Measurements from ENCODE around the gene ANK2.

ANK2 gene

DNA sequence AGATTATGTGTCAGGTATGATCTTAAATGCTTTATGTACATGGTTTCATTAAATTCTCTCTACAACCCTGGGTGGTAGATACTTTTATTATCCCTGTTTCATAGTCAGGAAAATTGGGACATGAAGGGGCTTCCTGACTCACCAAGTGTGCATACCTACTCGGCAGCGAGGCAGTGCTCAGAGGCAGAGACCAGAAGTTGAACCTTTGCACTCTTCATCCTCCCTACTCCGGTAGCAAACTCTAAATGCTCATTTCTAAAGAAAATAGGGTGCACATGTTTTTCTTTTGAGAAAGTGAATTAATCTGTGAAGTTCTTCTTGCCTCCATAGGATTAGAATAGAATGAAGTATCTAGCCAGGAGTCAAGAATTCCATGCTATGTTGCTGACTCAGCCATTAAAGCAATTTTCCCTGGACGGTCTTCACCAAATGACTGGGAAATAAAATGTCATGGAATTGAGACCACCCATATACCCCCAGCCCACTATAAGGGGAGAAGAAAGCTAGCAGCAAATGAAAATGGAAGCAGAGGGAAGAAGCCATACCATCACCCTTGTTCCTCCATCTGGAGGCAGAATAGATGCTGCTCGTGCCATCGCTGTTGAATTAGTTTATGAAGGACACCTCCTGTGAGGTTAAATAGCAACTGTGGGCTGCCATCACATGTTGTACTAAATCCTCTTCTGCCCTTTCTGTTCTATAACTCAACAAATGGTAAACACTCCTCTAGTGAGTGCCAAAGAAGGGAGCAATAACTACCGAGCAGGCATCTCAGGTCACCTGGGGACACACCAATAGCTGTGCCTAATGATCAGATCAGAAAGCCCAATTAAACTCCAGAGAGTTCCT is 356.6 kb downstream of the ANK2 start:
- no peak for DNase-seq

- no peak for DNase-seq
Observed at GRCh38 chr4:113406723-113407016, 357.2 kb downstream of the ANK2 start.

DNA sequence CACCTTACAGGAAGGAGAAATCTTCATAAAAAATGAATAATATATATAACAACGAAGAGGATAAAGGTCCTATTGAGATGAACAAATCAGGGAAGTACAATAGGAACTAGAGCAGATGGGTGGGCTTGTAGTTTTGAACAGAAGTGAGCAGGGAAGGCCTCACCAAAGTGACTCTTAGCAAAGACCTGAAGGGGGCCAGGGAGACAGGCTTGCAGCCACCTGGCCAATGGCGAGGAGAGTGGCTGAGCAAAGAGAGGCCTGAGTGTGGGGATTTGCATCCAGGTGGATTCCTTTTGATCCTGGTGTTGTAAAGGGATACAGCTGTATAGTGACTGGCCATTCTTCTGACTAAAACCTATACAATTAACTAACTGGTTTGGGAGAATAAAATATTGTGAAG is 358.0 kb downstream of the ANK2 start:
- DNase-seq, result no peak

DNA sequence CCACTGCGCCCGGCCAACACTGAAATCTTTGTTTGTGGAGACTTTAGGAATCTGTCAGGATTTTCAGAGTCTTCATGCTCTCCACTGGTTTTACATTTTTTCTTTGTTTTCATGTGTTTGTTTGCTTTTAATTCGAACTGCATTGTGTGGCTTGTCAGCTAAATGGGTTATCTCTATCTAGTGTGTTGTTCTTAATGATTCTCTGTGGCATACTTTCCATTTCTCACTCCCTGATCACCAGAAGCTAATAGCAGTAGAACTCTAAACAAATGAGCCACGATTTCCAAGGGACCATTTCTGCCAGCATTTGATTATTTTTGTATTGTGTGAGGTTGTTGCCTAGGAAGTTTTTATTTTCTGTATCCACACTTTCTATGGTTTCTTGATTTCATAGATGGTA is 359.7 kb downstream of the ANK2 start:
- DNase-seq, result no peak

DNA sequence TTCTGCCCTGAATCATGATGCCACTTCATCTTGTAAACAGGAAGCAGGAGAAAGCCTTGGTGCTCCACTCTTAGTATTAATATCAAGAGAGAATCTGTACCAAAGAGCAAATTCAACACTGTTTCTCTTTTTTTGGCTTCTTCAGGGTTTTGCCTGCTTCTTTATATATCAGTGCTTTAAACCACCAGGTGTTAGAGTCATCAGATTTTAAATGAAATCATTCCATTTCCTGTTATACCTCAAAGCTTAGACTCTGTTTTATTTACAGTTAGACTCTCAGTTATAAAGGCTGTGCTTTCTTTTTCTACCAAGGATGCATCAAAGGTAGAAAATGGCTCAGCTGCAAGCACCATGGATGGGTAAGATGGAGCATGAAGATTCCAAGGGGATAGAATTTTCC is 361.2 kb downstream of the ANK2 start:
- no peak for DNase-seq

DNA sequence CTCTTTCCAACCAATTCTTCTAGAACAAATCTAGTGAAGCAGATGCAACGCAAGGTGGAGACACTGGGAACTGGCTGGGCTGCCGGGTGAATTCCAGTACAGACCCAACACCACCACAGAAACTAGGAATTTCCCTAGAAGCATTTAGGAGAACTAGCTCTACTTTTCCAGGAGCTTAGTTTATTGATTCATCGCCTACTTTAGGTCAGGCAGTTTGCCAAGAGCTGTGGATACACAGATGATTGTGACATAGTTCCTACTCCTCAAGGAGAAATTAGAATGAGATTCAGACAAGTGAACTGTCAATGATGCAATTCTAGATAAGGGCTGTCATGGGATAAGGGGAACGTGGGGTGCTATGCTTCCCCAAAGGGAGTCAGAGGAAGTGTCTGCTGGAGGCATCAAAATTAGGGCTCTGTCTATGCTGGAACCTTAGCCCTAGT is 362.1 kb downstream of the ANK2 start:
- no peak for DNase-seq

DNA sequence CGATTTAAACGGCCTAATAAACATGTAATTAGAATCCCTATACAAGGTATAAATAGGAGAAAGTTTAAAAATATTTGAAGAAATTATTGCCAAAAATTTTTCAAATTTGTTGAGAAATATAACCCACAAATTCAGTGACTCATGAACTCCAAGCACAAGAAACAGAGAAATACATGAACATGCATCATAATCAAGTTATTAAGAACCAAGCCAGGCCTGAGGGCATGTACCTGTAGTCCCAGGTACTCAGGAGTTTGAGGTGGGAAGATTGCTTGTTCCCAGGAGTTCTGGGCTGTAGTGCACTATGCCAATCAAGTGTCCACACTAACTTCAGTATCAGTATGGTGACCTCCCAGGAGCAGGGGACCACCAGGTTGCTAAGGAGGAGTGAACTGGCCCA is 370.2 kb downstream of the ANK2 start:
- no peak for DNase-seq

GRCh38 chr4:113420938-113421337 is 371.5 kb downstream of the ANK2 start:
- DNase-seq, result no peak

DNA sequence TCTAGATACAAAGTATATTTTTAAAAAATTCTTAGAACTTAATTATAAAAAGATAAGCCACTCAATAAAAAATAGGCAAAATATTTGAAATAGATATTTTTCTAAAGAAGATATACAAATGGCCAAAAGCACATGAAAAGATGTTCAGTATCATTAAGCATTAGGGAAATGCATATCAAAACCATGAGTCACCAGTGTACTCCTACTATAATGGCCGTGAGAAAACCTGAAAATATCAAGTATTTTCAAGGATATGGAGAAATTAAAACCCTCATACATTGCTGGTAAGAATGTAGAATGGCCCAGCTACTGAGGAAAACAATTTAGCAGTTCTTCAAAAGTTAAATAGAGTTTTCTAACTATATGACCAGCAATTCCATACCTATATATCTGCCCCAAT is 374.2 kb downstream of the ANK2 start:
- DNase-seq, result no peak

GRCh38 chr4:113433116-113433515 is 383.7 kb downstream of the ANK2 start:
- no peak for DNase-seq

Measured in OCI-M1 (cell line).